Osteoblast (primary cell): Measurements from ENCODE around the gene THPO. TPM values are rescaled to one million over a fixed set of nuclear protein-coding genes. Genes with fewer than 3 reads are reported as not detected.
A peak's percentile ranks its signal among the peaks of the same experiment; 100 is the strongest.

Experiments
- DNase-seq: peaks from one replicate; pipeline ENCODE4 v3.0.0; 2011; ENCODE audit warnings: low spot score, mixed read lengths; ENCODE audit not compliant: insufficient read length; ENCODE audit errors: missing footprints
- H2AFZ ChIP-seq: 2 replicates; pipeline ENCODE4 v1.6.0; 2011; ENCODE audit warnings: mild to moderate bottlenecking, low read length
- H3K27ac ChIP-seq: 2 replicates; pipeline ENCODE4 v1.5.1; 2011; ENCODE audit warnings: mild to moderate bottlenecking, low read depth, low read length, moderate library complexity
- H3K27me3 ChIP-seq: 2 replicates; pipeline ENCODE4 v1.6.0; 2012; ENCODE audit warnings: mild to moderate bottlenecking, control low read depth, inconsistent platforms, low read length, moderate library complexity; ENCODE audit not compliant: insufficient read depth
- H3K36me3 ChIP-seq: 2 replicates; pipeline ENCODE4 v1.5.1; 2011; ENCODE audit warnings: mild to moderate bottlenecking, low read length, control low read depth, moderate library complexity; ENCODE audit not compliant: insufficient read depth
- H3K4me1 ChIP-seq: 2 replicates; pipeline ENCODE4 v1.5.1; 2011; ENCODE audit warnings: mild to moderate bottlenecking, low read length, control low read depth, moderate library complexity; ENCODE audit not compliant: insufficient read depth
- H3K4me2 ChIP-seq: 2 replicates; pipeline ENCODE4 v1.6.0; 2011; ENCODE audit warnings: mild to moderate bottlenecking, low read length; ENCODE audit not compliant: insufficient read depth
- H3K4me3 ChIP-seq: fragments of 200-600 bp; sonication (generic); 3 replicates; pipeline ENCODE4 v1.5.1; 2012; ENCODE audit warnings: mild to moderate bottlenecking, low read length, inconsistent platforms; ENCODE audit not compliant: insufficient read depth
- H3K79me2 ChIP-seq: 2 replicates; pipeline ENCODE4 v1.6.0; 2012; ENCODE audit warnings: mild to moderate bottlenecking, low read length, control low read depth, inconsistent platforms; ENCODE audit not compliant: insufficient read depth
- H3K9me3 ChIP-seq: 2 replicates; pipeline ENCODE4 v1.5.1; 2011; ENCODE audit warnings: low read depth, low read length, control low read depth
- H4K20me1 ChIP-seq: 2 replicates; pipeline ENCODE4 v1.6.0; 2012; ENCODE audit warnings: mild to moderate bottlenecking, low read length, control low read depth; ENCODE audit not compliant: insufficient read depth
- CTCF ChIP-seq: IDR thresholded peaks from 2 replicates; pipeline ENCODE4 v1.5.1; 2011; ENCODE audit warnings: mild to moderate bottlenecking, low read depth, low read length, moderate library complexity; ENCODE audit errors: extremely low read depth
- total RNA-seq: library from RNA; depleted of rRNA; stranded (reverse); fragments of >200 nt; gene quantifications from 2 replicates; pipeline ENCODE4 v1.2.3, GENCODE V29; 2012

Gene THPO
- under 0.01 TPM in 1 of 2 replicates, not detected in the other for total RNA-seq

- H3K27ac ChIP-seq, result no peak within 1 kb of the TSS
- no peaks in the 10 kb centered on the region for H3K9me3 ChIP-seq
- DNase-seq, result peak; percentile 83
- peaks cover 72% of the 10 kb centered on the region for H3K27me3 ChIP-seq
- H3K79me2 ChIP-seq, result no peaks in the 10 kb centered on the region
- H4K20me1 ChIP-seq, result no peaks in the 10 kb centered on the region
- no peak within 1 kb of the TSS for H3K4me2 ChIP-seq
- TF ChIP-seq CTCF, result no peak
- H3K36me3 ChIP-seq, result no peaks in the 10 kb centered on the region
- no peak within 1 kb of the TSS for H3K4me3 ChIP-seq
- H2AFZ ChIP-seq, result no peak within 1 kb of the TSS
- H3K4me1 ChIP-seq, result no peaks in the 10 kb centered on the region
These were observed at the start of gene THPO for GRCh38 chr3:184377882-184378445. Gene THPO (minus strand): TSS chr3:184378207. CDS start chr3:184376259, 1,948 bp downstream.

GRCh38 chr3:184426691-184427141 lies 48.7 kb upstream of the THPO start:
- TF ChIP-seq CTCF, result no peak
- Histone ChIP-seq H3K9me3 (no peaks in the 10 kb centered on the region), H3K36me3 (no peaks in the 10 kb centered on the region), H3K27ac (no peak overlapping the region), H3K27me3 (peaks cover 12% of the 10 kb centered on the region), H2AFZ (no peak overlapping the region), H4K20me1 (no peaks in the 10 kb centered on the region), H3K4me1 (peaks cover 5% of the 10 kb centered on the region), H3K4me3 (no peak overlapping the region), H3K79me2 (no peaks in the 10 kb centered on the region), H3K4me2 (no peak overlapping the region)
- DNase-seq, result peak; percentile 62

- Histone ChIP-seq H3K4me1 (peaks cover 5% of the 10 kb centered on the region), H3K27me3 (peaks cover 16% of the 10 kb centered on the region), H2AFZ (no peak overlapping the region), H3K4me2 (no peak overlapping the region), H3K36me3 (no peaks in the 10 kb centered on the region), H3K4me3 (no peak overlapping the region), H3K9me3 (no peaks in the 10 kb centered on the region), H4K20me1 (no peaks in the 10 kb centered on the region), H3K79me2 (no peaks in the 10 kb centered on the region), H3K27ac (no peak overlapping the region)
- no peak for TF ChIP-seq CTCF
- no peak for DNase-seq
These were observed 45.6 kb upstream of the THPO start for GRCh38 chr3:184423561-184423960.

- no peak for DNase-seq
- H3K36me3 ChIP-seq, result no peaks in the 10 kb centered on the region
- H3K4me3 ChIP-seq, result no peak overlapping the region
- H4K20me1 ChIP-seq, result no peaks in the 10 kb centered on the region
- H3K27me3 ChIP-seq, result peaks cover 8% of the 10 kb centered on the region
- H3K27ac ChIP-seq, result no peak overlapping the region
- no peaks in the 10 kb centered on the region for H3K79me2 ChIP-seq
- H3K4me2 ChIP-seq, result no peak overlapping the region
- no peak overlapping the region for H2AFZ ChIP-seq
- no peaks in the 10 kb centered on the region for H3K9me3 ChIP-seq
- TF ChIP-seq CTCF, result no peak
- H3K4me1 ChIP-seq, result no peaks in the 10 kb centered on the region
These were observed 41.2 kb upstream of the THPO start for GRCh38 chr3:184419171-184419570.
